GM19023 (cell line): ENCODE measurements around the gene SNAI1.

Source experiments
- ATAC-seq: cut with Tn5 transposase; IDR thresholded peaks from one replicate; pipeline ENCODE4 v1.9.1; 2021; ENCODE audit warnings: mild to moderate bottlenecking, moderate library complexity; ENCODE audit not compliant: unreplicated experiment

SNAI1 gene

DNA sequence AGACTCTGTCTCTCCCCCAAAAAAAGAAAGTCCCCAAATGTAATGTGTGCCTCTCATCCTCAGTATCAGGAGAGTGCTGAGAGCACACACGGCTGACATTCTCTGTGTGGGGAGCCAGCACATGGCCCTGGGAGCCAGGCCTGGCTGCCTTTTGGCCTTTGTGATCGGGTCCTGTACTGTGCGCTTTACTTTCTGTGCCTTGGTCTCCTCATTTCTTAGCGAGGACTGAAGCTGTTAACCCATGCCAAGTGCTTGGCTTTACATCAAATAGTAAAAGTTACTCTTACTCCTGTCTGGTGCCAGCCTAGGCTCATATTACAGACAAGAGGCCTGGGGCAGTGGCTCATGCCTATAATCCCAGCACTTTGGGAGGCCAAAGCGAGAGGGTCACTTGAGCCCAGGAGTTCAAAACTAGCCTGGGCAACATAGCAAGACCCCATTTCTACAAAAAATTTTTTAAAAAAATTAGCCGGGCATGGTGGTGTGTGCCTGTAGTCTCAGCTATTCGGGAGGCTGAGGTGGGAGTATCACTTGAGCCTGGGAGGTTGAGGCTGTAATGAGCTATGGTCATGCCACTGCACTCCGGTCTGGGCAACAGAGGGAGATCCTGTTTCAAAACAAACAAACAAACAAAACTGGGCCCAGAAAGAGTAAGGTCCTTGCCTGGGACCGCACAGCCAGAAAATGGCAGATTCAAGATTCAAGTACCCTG, 50.3 kb downstream of the SNAI1 start:
- ATAC-seq, result no peak

- ATAC-seq, result no peak
These were observed 51.9 kb downstream of the SNAI1 start for GRCh38 chr20:50034567-50035180.

DNA sequence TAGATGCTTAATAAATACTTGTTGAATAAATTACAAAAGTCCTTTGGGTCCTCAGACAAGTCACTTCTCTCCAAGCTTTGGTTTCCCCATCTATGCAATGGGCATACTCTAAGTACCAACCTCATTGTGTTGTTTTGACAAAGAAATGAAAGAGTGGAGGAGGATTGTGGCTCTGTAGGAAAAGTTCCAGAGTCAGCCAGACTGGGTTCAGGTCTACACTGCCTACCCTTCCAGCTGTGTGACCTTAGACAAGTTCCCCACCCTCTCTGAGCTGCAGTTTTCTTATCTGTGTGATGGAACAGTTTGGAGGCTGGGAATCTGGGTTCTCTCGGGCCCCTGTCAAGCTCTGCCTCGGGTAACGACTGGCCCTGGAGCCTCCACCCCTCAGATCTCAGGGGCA, 53.9 kb downstream of the SNAI1 start:
- ATAC-seq, result no peak

DNA sequence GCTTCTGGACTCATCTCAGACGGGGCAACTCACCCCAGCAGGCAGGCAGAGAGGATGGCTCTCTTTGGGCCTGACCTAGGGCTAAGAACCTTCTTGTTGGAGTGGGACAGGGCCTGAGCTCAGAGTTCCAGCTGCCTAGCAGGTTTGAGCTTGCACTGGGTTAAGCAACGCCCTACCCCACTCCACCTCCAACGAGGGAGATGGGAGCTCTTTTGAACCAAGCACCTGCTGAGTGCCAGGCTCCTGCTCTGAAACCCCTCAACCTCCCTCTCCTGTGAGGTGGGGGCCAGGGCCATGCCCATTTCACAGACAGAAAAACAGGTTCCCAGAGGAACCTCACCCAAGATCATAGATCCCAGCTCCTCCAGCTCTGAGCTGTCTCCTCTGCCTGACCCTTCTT, 54.3 kb downstream of the SNAI1 start:
- no peak for ATAC-seq

DNA sequence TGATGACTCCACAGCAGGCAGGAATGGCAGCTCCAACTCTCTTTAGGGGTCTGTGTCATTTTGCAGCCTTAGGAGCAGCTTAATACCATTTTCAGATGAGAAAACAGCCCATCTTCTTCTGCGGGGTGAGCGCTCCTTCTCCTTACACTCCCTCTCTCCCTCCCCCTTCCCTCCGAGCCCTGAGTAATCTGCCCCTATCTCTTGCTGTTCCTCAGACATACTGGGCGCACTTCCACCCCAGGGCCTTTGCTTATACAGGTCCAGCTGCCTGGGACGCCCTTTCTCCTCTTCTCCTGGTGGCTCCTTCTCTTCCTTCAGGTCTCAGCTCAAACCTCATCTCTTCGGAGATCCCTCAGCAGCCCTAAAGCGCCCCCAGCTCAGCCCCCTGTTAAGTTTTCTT, 54.8 kb downstream of the SNAI1 start:
- ATAC-seq, result no peak

DNA sequence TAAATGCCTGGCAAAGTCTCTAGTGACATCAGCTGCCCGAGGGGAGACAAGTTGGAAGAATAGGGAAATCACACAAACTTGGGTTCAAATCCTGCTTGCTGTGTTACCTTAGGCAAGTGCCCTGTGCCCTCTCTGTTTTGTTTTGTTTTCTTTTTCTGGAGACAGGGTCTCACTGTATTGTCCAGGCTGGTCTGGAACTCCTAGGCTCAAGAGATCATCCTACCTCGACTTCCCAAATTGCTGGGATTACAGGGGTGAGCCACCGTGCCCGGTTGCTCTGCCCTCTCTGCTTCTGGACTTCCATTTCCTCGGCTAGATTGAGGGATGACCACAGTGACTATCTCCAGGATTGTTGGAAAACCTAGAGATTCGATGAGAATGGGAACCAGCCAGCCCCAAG, 55.4 kb downstream of the SNAI1 start:
- no peak for ATAC-seq
